ENCODE data around the gene PALMD. TPM values are rescaled to one million over a fixed set of nuclear protein-coding genes. Genes with fewer than 3 reads are reported as not detected.

The PALMD gene
- total RNA-seq, 1 donor from 2014 or later: not detected

- Mint-ChIP-seq H3K9me3 (no peaks in the 10 kb centered on the region), H3K4me3 (no peak overlapping the region), H3K4me1 (ENCODE audit: low read depth) (no peaks in the 10 kb centered on the region), H3K36me3 (ENCODE audit: low read depth) (no peaks in the 10 kb centered on the region), H3K27me3 (ENCODE audit: insufficient read depth) (no peaks in the 10 kb centered on the region), H3K27ac (no peak overlapping the region)
- DNase-seq (ENCODE audit: low spot score): no peak
- intact Hi-C loops (cut with micrococcal nuclease): no loop called here
Measured at GRCh38 chr1:99672530-99673213, 26.8 kb downstream of the PALMD start.

GRCh38 chr1:99673315-99673714 lies 27.4 kb downstream of the PALMD start:
- H3K4me3 Mint-ChIP-seq: no peak overlapping the region
- intact Hi-C loops (cut with micrococcal nuclease): no loop called here
- no peak for DNase-seq (ENCODE audit: low spot score)
- H3K4me1 Mint-ChIP-seq (ENCODE audit: low read depth): no peaks in the 10 kb centered on the region
- no peak overlapping the region for H3K27ac Mint-ChIP-seq
- H3K9me3 Mint-ChIP-seq: no peaks in the 10 kb centered on the region
- no peaks in the 10 kb centered on the region for H3K36me3 Mint-ChIP-seq (ENCODE audit: low read depth)
- no peaks in the 10 kb centered on the region for H3K27me3 Mint-ChIP-seq (ENCODE audit: insufficient read depth)

- H3K27me3 Mint-ChIP-seq (ENCODE audit: insufficient read depth): no peaks in the 10 kb centered on the region
- H3K36me3 Mint-ChIP-seq (ENCODE audit: low read depth): no peaks in the 10 kb centered on the region
- intact Hi-C loops (cut with micrococcal nuclease): no loop called here
- DNase-seq (ENCODE audit: low spot score): no peak
- H3K9me3 Mint-ChIP-seq: no peaks in the 10 kb centered on the region
- H3K27ac Mint-ChIP-seq: no peak overlapping the region
- H3K4me1 Mint-ChIP-seq (ENCODE audit: low read depth): no peaks in the 10 kb centered on the region
- H3K4me3 Mint-ChIP-seq: no peak overlapping the region
Measured at GRCh38 chr1:99674115-99675064, 28.5 kb downstream of the PALMD start.

- peaks cover 4% of the 10 kb centered on the region for H3K27me3 Mint-ChIP-seq (ENCODE audit: insufficient read depth)
Measured at GRCh38 chr1:99675292-99675691, 29.4 kb downstream of the PALMD start.

GRCh38 chr1:99675994-99676393 lies 30.1 kb downstream of the PALMD start:
- DNase-seq (ENCODE audit: low spot score): no peak
- peaks cover 4% of the 10 kb centered on the region for H3K27me3 Mint-ChIP-seq (ENCODE audit: insufficient read depth)
- no peaks in the 10 kb centered on the region for H3K9me3 Mint-ChIP-seq
- H3K27ac Mint-ChIP-seq: no peak overlapping the region
- intact Hi-C loops (cut with micrococcal nuclease): no loop called here
- H3K36me3 Mint-ChIP-seq (ENCODE audit: low read depth): no peaks in the 10 kb centered on the region
- no peaks in the 10 kb centered on the region for H3K4me1 Mint-ChIP-seq (ENCODE audit: low read depth)
- no peak overlapping the region for H3K4me3 Mint-ChIP-seq

More at GRCh38 chr1:99675292-99675691, 29.4 kb downstream of the PALMD start:
- intact Hi-C loops (cut with micrococcal nuclease): no loop called here
- no peak for DNase-seq (ENCODE audit: low spot score)
- Mint-ChIP-seq H3K27ac (no peak overlapping the region), H3K4me3 (no peak overlapping the region), H3K9me3 (no peaks in the 10 kb centered on the region), H3K4me1 (ENCODE audit: low read depth) (no peaks in the 10 kb centered on the region), H3K36me3 (ENCODE audit: low read depth) (no peaks in the 10 kb centered on the region)

GRCh38 chr1:99676876-99677275 lies 31.0 kb downstream of the PALMD start:
- DNase-seq (ENCODE audit: low spot score): no peak
- no peak overlapping the region for H3K4me3 Mint-ChIP-seq
- no peaks in the 10 kb centered on the region for H3K36me3 Mint-ChIP-seq (ENCODE audit: low read depth)
- intact Hi-C loops (cut with micrococcal nuclease): no loop called here
- H3K27me3 Mint-ChIP-seq (ENCODE audit: insufficient read depth): peaks cover 4% of the 10 kb centered on the region
- no peak overlapping the region for H3K27ac Mint-ChIP-seq
- no peaks in the 10 kb centered on the region for H3K9me3 Mint-ChIP-seq
- no peaks in the 10 kb centered on the region for H3K4me1 Mint-ChIP-seq (ENCODE audit: low read depth)

- H3K27me3 Mint-ChIP-seq (ENCODE audit: insufficient read depth): peaks cover 4% of the 10 kb centered on the region
Measured at GRCh38 chr1:99677416-99677815, 31.5 kb downstream of the PALMD start.

GRCh38 chr1:99680270-99680669 lies 34.4 kb downstream of the PALMD start:
- DNase-seq (ENCODE audit: low spot score): no peak
- Mint-ChIP-seq H3K9me3 (no peaks in the 10 kb centered on the region), H3K36me3 (ENCODE audit: low read depth) (no peaks in the 10 kb centered on the region), H3K27ac (no peak overlapping the region), H3K27me3 (ENCODE audit: insufficient read depth) (peaks cover 4% of the 10 kb centered on the region), H3K4me3 (no peak overlapping the region), H3K4me1 (ENCODE audit: low read depth) (no peaks in the 10 kb centered on the region)
- intact Hi-C loops (cut with micrococcal nuclease): no loop called here

More at GRCh38 chr1:99677416-99677815, 31.5 kb downstream of the PALMD start:
- Mint-ChIP-seq H3K9me3 (no peaks in the 10 kb centered on the region), H3K4me3 (no peak overlapping the region), H3K27ac (no peak overlapping the region), H3K4me1 (ENCODE audit: low read depth) (no peaks in the 10 kb centered on the region), H3K36me3 (ENCODE audit: low read depth) (no peaks in the 10 kb centered on the region)
- no peak for DNase-seq (ENCODE audit: low spot score)
- intact Hi-C loops (cut with micrococcal nuclease): no loop called here

- H3K36me3 Mint-ChIP-seq (ENCODE audit: low read depth): no peaks in the 10 kb centered on the region
- no peak for DNase-seq (ENCODE audit: low spot score)
- intact Hi-C loops (cut with micrococcal nuclease): no loop called here
- no peak overlapping the region for H3K4me3 Mint-ChIP-seq
- H3K4me1 Mint-ChIP-seq (ENCODE audit: low read depth): no peaks in the 10 kb centered on the region
- H3K9me3 Mint-ChIP-seq: no peaks in the 10 kb centered on the region
- peaks cover 4% of the 10 kb centered on the region for H3K27me3 Mint-ChIP-seq (ENCODE audit: insufficient read depth)
- no peak overlapping the region for H3K27ac Mint-ChIP-seq
Measured at GRCh38 chr1:99681583-99681982, 35.7 kb downstream of the PALMD start.

GRCh38 chr1:99682291-99682751 lies 36.4 kb downstream of the PALMD start:
- Mint-ChIP-seq H3K4me3 (no peak overlapping the region), H3K9me3 (no peaks in the 10 kb centered on the region), H3K4me1 (ENCODE audit: low read depth) (no peaks in the 10 kb centered on the region), H3K36me3 (ENCODE audit: low read depth) (no peaks in the 10 kb centered on the region), H3K27ac (no peak overlapping the region), H3K27me3 (ENCODE audit: insufficient read depth) (peaks cover 4% of the 10 kb centered on the region)
- intact Hi-C loops (cut with micrococcal nuclease): no loop called here
- DNase-seq (ENCODE audit: low spot score): no peak

GRCh38 chr1:99685516-99686180 lies 39.7 kb downstream of the PALMD start:
- no peaks in the 10 kb centered on the region for H3K4me1 Mint-ChIP-seq (ENCODE audit: low read depth)
- intact Hi-C loops (cut with micrococcal nuclease): loop anchor here (1.0 to 5.0 kb wide), 2 partner anchors 503 to 891 kb away; no protein-coding TSS in a partner anchor

GRCh38 chr1:99691175-99691574 lies 45.3 kb downstream of the PALMD start:
- H3K27me3 Mint-ChIP-seq (ENCODE audit: insufficient read depth): peaks cover 9% of the 10 kb centered on the region
- DNase-seq (ENCODE audit: low spot score): no peak
- intact Hi-C loops (cut with micrococcal nuclease): no loop called here
- no peaks in the 10 kb centered on the region for H3K36me3 Mint-ChIP-seq (ENCODE audit: low read depth)
- no peaks in the 10 kb centered on the region for H3K9me3 Mint-ChIP-seq
- H3K4me3 Mint-ChIP-seq: no peak overlapping the region
- H3K27ac Mint-ChIP-seq: no peak overlapping the region
- H3K4me1 Mint-ChIP-seq (ENCODE audit: low read depth): no peaks in the 10 kb centered on the region

More at GRCh38 chr1:99685516-99686180, 39.7 kb downstream of the PALMD start:
- H3K27ac Mint-ChIP-seq: no peak overlapping the region
- no peak for DNase-seq (ENCODE audit: low spot score)
- peaks cover 1% of the 10 kb centered on the region for H3K27me3 Mint-ChIP-seq (ENCODE audit: insufficient read depth)
- H3K36me3 Mint-ChIP-seq (ENCODE audit: low read depth): no peaks in the 10 kb centered on the region
- H3K9me3 Mint-ChIP-seq: no peaks in the 10 kb centered on the region
- H3K4me3 Mint-ChIP-seq: no peak overlapping the region

All from activated T-helper 1 cell treated with anti-CD3 and anti-CD28 coated beads, Interleukin-12 subunit alpha, Interleukin-12 subunit beta, Interleukin-2, Interleukin-4 antibody, amounts not matched to agents 30 ng/mL and 10 ng/mL and 1 ng/mL, durations not matched to agents 14 hours and 24 hours and 36 hours (primary cell).